Nephron progenitor cell (in vitro differentiated cells): Measurements from ENCODE around the gene FASN.

Source experiments
- DNase-seq: peaks from one replicate; pipeline ENCODE4 v3.0.0; 2021
- H3K27ac Mint-ChIP-seq: 2 replicates; pipeline ENCODE4 v1.8.0; 2021; ENCODE audit warnings: mild to moderate bottlenecking, moderate library complexity, mixed read lengths
- H3K27me3 Mint-ChIP-seq: 2 replicates; pipeline ENCODE4 v1.8.0; 2021; ENCODE audit warnings: mild to moderate bottlenecking, low read depth, mixed read lengths; ENCODE audit not compliant: poor library complexity
- H3K36me3 Mint-ChIP-seq: 2 replicates; pipeline ENCODE4 v1.8.0; 2021; ENCODE audit warnings: low read depth, mixed read lengths
- H3K4me1 Mint-ChIP-seq: 2 replicates; pipeline ENCODE4 v1.8.0; 2021; ENCODE audit warnings: mixed read lengths
- H3K4me3 Mint-ChIP-seq: 2 replicates; pipeline ENCODE4 v1.8.0; 2021; ENCODE audit warnings: mild to moderate bottlenecking, moderate library complexity, mixed read lengths
- H3K9me3 Mint-ChIP-seq: 2 replicates; pipeline ENCODE4 v1.8.0; 2021; ENCODE audit warnings: mild to moderate bottlenecking, moderate library complexity, mixed read lengths
- CTCF ChIP-seq: fragments of 200-600 bp; sonication (generic); IDR thresholded peaks from 2 replicates; pipeline ENCODE4 v1.5.0; 2021; ENCODE audit warnings: antibody characterized with exemption

FASN gene

GRCh38 chr17:82028966-82029365 is 69.1 kb downstream of the FASN start:
- Mint-ChIP-seq H3K27me3 (peaks cover 9% of the 10 kb centered on the region), H3K36me3 (no peaks in the 10 kb centered on the region), H3K9me3 (no peaks in the 10 kb centered on the region), H3K4me1 (peaks cover 17% of the 10 kb centered on the region), H3K4me3 (no peak overlapping the region), H3K27ac (no peak overlapping the region)
- no peak for DNase-seq
- TF ChIP-seq CTCF, result no peak
